Mucosa of descending colon (tissue), 3 donors: ENCODE results near the gene PON2. TPM values are rescaled to one million over a fixed set of nuclear protein-coding genes. Genes with fewer than 3 reads are reported as not detected.
A peak's percentile ranks its signal among the peaks of the same experiment; 100 is the strongest.

Experiments
- ATAC-seq: fragments of 200-7000 bp; cut with Tn5 transposase; one replicate; pipeline ENCODE4 v1.9.1; 2020; ENCODE audit warnings: mild to moderate bottlenecking, moderate library complexity
- DNase-seq, 3 donors: peaks; one replicate each; pipeline ENCODE4 v3.0.0-alpha.2; 2020
- H3K36me3 ChIP-seq: fragments of 200-600 bp; one replicate; pipeline ENCODE4 v1.8.0; 2021; ENCODE audit warnings: low read depth, mild to moderate bottlenecking
- H3K4me1 ChIP-seq: fragments of 200-600 bp; one replicate; pipeline ENCODE4 v1.8.0; 2021; ENCODE audit warnings: low read depth, mild to moderate bottlenecking
- H3K4me3 ChIP-seq: fragments of 200-600 bp; one replicate; pipeline ENCODE4 v1.8.0; 2021; ENCODE audit warnings: mild to moderate bottlenecking
- H3K9me3 ChIP-seq: fragments of 200-600 bp; one replicate; pipeline ENCODE4 v1.8.0; 2021; ENCODE audit warnings: mild to moderate bottlenecking
- intact Hi-C, 2 donors: fragments of 100-400 bp; cut with DNase I in 1 of 2; cut with micrococcal nuclease in 1 of 2; formaldehyde crosslinking; loops; one replicate each; pipeline versions ENCODE4 v1.11.0 to v1.11.1; 2022; cut with DNase I, micrococcal nuclease
- total RNA-seq, 3 donors: library from RNA; stranded (reverse); fragmentation: NEBNext Ultra II Directional in 2 of 3; extraction: Animal tissue kit (Norgen Biotek cat#: 25700) in 2 of 3; gene quantifications; one replicate each; pipeline versions ENCODE4 v1.2.1 to v1.2.4, GENCODE V29; 2021 to 2023
- TF ChIP-seq, protein P1 (sequence below): fragments of 200-600 bp; IDR thresholded peaks from one replicate; pipeline ENCODE4 v1.8.0; 2022; ENCODE audit warnings: antibody characterized with exemption, mild to moderate bottlenecking
- donor health status: DM: no; HTN: no; CAD: no; lungs with moderate emphysema.
- donor health status: DM: no; HTN: no; CAD: no.
- donor health status: DM: no; HTN: yes; CAD: no.

Gene PON2
- total RNA-seq, 3 donors from 2014 or later: 95.9 to 140 (median 129) TPM

DNA sequence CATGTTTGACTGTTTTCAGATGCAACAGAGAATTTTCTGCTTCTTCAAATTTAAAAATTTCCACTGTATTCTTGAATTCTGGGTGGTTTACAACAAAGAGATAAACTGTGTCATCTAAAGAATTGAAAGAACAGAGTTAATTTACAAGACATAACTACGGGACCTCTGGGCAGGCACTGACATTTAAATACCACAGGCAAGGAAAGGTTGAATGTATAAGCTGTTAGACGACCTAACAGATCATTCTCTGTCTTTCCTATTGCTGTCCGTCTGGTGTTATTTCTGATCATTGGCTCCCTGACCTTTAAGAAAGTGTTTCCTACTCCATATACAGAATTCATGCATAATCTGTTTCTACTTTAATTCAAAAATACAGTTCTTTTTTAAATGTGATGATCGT is 23.2 kb downstream of the PON2 start:
- no peaks in the 10 kb centered on the region for H3K9me3 ChIP-seq
- no peak for ATAC-seq
- DNase-seq: no peak
- no peak overlapping the region for H3K4me3 ChIP-seq
- intact Hi-C loops: no loop called here
- no peaks in the 10 kb centered on the region for H3K4me1 ChIP-seq
- H3K36me3 ChIP-seq: no peaks in the 10 kb centered on the region
- TF ChIP-seq, protein P1, sequence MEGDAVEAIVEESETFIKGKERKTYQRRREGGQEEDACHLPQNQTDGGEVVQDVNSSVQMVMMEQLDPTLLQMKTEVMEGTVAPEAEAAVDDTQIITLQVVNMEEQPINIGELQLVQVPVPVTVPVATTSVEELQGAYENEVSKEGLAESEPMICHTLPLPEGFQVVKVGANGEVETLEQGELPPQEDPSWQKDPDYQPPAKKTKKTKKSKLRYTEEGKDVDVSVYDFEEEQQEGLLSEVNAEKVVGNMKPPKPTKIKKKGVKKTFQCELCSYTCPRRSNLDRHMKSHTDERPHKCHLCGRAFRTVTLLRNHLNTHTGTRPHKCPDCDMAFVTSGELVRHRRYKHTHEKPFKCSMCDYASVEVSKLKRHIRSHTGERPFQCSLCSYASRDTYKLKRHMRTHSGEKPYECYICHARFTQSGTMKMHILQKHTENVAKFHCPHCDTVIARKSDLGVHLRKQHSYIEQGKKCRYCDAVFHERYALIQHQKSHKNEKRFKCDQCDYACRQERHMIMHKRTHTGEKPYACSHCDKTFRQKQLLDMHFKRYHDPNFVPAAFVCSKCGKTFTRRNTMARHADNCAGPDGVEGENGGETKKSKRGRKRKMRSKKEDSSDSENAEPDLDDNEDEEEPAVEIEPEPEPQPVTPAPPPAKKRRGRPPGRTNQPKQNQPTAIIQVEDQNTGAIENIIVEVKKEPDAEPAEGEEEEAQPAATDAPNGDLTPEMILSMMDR: no peak

DNA sequence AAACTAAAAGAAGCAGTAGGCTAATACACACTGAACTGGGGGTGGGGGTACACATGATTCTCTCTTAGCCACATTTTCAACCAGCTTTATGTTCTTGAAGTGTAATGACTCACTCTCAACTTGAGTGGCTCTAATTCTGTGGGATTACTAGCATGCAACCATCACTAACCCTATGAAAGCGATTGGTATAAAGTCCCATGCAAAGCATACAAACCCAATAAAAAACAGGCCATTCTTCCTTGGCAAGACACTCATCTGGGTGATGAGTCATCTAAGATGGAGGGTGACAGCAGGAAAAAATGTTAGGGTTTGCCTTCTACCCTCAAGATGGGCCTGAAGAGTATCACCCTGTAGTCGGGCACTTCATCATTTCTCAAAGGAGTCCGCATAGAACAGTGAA is 23.8 kb downstream of the PON2 start:
- DNase-seq (no peak), ATAC-seq (peak; percentile 70)
- no peaks in the 10 kb centered on the region for H3K9me3 ChIP-seq
- no peaks in the 10 kb centered on the region for H3K4me1 ChIP-seq
- H3K4me3 ChIP-seq: no peak overlapping the region
- intact Hi-C loops: no loop called here
- no peaks in the 10 kb centered on the region for H3K36me3 ChIP-seq
- TF ChIP-seq, protein P1: no peak

DNA sequence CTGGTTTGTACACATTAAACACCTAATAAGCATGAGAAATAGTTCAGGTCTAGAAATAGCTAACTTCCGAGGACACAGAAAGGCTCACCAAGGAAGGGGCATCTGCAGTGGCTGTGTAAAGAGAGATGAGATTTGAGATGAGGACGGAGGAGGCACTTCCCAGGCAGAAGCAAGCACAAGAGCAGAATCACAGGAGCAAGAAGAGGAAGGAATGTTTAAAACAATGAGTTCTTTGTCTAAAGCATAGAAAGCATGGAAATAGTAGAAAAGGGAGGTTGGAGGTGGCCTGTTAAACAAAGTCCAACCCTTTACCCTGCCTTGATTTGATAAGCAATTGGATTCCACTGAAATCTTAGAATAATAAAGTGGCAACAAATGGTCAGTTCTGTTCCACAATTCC is 27.1 kb downstream of the PON2 start:
- H3K36me3 ChIP-seq: no peaks in the 10 kb centered on the region
- DNase-seq: no peak
- H3K4me3 ChIP-seq: no peak overlapping the region
- H3K4me1 ChIP-seq: no peaks in the 10 kb centered on the region
- no peaks in the 10 kb centered on the region for H3K9me3 ChIP-seq
- ATAC-seq: peak; percentile 25
- intact Hi-C loops: no loop called here
- TF ChIP-seq, protein P1: no peak

DNA sequence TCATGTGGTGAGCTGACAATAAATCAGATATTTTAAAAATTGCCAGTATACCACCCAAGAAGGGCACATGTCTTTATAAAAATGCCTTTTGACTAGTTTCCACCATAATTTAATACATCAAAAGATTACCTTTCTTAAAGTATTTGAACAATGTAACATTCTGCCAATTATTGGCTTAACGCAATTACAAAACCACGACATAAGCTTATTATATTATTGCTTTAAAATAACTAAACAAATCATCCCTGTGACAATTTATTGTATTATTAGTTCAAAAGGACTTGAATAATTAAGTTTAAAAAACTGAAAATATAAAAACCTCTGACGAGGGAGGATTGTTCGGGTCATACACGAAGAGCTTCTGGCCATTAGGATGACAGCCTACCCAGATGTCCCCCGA is 29.0 kb downstream of the PON2 start:
- no peaks in the 10 kb centered on the region for H3K4me1 ChIP-seq
- TF ChIP-seq, protein P1: no peak
- intact Hi-C loops: no loop called here
- ATAC-seq: no peak
- no peaks in the 10 kb centered on the region for H3K9me3 ChIP-seq
- H3K4me3 ChIP-seq: no peak overlapping the region
- no peak for DNase-seq
- no peaks in the 10 kb centered on the region for H3K36me3 ChIP-seq

DNA sequence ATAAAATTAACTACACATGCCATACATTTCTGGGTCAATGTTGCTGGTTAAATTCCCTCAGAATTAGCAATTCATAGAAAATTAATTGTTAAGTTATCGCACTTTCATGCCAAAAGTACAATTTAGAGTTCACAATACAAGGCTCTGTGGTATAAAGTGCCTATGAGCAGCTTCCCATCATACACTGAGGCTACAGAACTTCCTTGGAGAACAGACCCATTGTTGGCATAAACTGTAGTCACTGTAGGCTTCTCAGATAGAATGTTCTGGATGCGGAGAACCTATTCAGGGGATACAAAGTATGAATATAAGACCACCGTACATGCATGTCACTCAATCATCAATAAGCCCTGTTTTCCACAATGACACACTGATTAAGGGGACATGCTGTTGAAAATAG is 29.6 kb downstream of the PON2 start:
- intact Hi-C loops: no loop called here
- no peak for ATAC-seq
- TF ChIP-seq, protein P1: no peak
- DNase-seq: no peak
- Histone ChIP-seq H3K4me3 (no peak overlapping the region), H3K9me3 (no peaks in the 10 kb centered on the region), H3K4me1 (no peaks in the 10 kb centered on the region), H3K36me3 (no peaks in the 10 kb centered on the region)

DNA sequence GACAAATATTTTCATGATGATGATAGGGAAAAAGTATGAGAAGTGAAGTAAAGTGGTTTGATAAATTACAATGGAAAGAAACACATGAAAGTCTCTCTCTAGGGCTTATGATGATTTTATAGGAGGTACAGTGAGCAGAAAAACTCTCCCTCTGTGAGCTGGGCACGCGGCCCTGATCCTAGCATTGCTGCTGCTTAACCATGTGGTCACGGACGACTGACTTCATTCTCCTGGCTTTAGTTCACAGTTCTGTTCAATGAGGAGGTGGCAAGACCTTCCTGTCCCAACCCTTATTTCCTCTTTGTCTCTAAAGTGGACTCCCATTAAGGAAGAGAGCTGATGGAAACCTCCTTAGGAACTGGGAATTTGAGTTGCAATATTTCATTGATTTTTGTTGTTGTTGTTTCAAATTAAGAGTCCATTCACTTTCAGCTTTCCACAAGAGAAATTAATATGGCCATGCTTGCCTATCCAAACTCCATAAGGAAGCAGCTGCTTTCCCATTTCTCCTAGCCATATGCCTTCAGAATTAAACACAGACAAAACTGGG is 30.4 kb downstream of the PON2 start:
- Histone ChIP-seq H3K4me3 (no peak overlapping the region), H3K9me3 (no peaks in the 10 kb centered on the region), H3K36me3 (no peaks in the 10 kb centered on the region), H3K4me1 (no peaks in the 10 kb centered on the region)
- DNase-seq (peak in 1 of 3 donors; percentile 26), ATAC-seq (no peak)
- TF ChIP-seq, protein P1: no peak
- intact Hi-C loops: no loop called here
